Stimulated activated CD8-positive, alpha-beta memory T cell treated with anti-CD3 and anti-CD28 coated beads, Interleukin-15, amount 100 ng/mL, for 48 hours (primary cell): ENCODE results near the gene MEMO1.
"Not testable (repeated sequence)": the region's sequence is repeated elsewhere in the genome, so short reads cannot be mapped to it uniquely, and the experiment has no call there.

Experiments
- DNase-seq, 2 donors: peaks; one replicate each; pipeline ENCODE4 v3.0.0-alpha.2; 2020; ENCODE audit warnings: low read depth in 2 of 2

Gene MEMO1

DNA sequence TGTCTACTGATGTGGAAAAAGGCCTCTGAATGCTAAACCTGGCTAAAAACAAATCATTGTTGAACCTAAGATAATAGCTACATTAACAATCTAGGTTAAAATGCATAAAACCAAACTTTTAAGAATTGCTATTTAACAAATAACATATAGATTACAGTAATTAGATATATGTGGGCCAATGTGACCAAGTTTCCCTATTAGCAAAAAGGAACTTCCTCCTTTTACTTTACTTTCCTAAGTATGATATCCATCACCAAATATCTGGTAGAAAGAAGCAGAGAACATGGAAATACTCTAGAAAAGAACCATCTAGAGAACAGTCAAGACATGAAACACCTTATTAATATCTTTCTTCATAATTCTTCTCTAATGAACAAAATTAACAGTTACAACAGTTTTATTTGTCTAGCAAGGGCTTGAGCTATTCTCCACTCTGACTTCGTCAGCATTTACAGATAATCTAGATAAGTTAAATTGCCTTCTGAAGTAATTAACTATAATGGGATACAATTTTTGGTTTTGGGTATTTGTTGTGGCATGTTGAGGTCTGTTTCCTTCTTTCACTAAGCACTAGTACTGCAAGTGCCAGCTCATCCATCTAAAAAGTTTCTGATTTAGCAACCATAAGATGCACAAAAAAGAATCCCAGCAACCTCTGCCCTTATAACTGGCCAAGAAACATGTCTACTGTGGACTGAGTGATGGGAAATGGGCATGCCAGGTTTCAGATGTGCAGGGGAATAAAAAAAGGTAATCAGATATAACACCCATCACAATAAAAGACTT lies 53.3 kb downstream of the MEMO1 start:
- no peak for DNase-seq

DNA sequence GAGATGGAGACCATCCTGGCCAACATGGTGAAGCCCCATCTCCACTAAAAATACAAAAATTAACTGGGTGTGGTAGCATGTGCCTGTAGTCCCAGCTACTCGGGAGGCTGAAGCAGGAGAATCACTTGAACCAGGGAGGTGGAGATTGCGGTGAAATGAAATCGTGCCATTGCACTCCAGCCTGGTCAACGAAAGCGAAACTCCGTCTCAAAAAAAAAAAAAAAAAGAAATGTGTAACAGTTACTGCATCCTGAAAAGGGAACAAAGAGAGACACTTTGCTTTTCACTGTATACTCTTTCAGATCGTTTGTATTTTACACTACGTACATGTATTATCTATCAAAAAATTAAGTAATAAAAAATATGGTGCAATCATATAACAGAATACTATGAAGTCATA lies 53.9 kb downstream of the MEMO1 start:
- not testable (repeated sequence) for DNase-seq

DNA sequence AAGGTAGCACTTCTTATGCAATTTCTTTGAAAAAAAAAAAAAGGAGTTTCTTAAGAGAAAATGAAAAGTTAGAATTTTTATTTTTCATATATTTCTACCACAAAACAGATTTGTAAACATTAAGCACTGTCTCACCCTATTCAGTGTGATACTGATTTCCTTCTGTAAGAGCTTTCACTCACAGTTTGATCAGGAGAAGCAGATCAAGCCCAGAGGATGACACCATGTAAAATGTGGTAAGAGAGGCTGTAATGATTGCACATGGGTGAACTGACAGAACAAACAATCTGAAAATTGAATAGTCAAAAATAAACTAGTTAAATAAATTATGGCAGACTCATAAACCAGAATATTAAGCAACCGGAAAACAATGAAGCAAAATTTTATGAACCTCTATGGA lies 54.5 kb downstream of the MEMO1 start:
- no peak for DNase-seq

DNA sequence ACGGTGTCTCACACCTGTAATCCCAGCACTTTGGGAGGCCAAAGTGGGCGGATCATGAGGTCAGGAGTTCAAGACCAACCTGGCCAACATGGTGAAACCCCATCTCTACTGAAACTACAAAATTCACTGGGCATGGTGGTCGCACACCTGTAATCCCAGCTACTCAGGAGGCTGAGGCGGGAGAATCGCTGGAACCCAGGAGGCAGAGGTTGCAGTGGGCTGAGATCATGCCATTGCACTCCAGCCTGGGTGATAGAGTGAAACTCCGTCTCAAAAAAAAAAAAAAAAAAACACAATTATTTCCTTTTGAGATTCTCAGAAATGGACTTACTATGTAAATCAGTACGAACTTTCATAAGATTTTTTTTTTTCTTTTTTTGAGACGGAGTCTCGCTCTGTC lies 57.7 kb downstream of the MEMO1 start:
- DNase-seq = not testable (repeated sequence)

DNA sequence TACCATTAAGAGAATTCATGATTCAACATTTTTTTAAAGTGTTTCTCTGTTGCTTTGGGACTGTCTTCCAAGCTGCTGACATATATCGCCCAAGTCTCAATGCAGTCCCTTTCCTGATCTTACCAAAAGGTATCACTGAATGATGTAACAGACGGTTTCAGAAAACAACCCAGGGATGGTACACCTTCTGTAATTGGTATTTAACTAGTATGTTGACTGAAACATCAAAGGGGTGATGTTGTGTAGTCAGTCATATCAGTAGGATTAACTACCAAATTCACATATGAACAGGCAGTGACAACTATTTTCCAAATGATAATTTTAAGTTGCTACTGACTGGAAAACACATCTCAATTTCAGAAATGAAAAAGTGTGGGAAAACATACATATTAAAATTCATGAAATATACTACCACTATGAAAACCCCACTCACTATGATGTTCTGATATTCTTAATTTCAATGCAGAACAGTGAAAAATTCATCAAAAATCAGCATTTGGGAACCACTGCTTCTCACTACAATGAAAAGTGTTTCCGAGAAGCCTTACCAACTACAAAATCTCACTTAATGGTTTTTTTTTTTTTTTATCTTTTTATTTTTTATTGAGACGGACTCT lies 59.8 kb downstream of the MEMO1 start:
- DNase-seq = no peak

DNA sequence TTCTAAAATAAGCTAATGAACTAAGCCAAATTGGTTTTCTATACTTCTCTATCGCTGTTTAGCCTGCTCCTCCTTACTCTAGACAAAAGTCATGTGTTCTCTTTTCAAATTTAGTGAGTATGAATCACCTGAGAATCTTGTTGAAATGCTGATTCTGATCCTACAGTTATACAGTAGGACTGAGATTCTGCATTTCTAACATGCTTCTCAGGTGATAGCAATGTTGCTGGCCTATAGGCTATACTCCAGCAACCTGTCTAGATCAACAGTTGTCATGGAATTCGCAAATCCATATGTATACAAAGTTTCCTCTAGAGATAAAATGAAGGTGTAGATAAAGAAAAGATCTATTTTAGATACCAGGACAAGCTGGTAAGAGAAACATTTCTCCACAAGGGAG lies 62.9 kb downstream of the MEMO1 start:
- no peak for DNase-seq

GRCh38 chr2:31946838-31947237 lies 64.0 kb downstream of the MEMO1 start:
- DNase-seq = no peak

GRCh38 chr2:31945572-31945935 lies 65.3 kb downstream of the MEMO1 start:
- DNase-seq = no peak

GRCh38 chr2:31944828-31945571 lies 65.8 kb downstream of the MEMO1 start:
- DNase-seq = no peak

- DNase-seq = no peak
Observed at GRCh38 chr2:31943636-31944225, 67.1 kb downstream of the MEMO1 start.

GRCh38 chr2:31940920-31941319 lies 69.9 kb downstream of the MEMO1 start:
- no peak for DNase-seq

- DNase-seq = no peak
Observed at GRCh38 chr2:31937741-31938140, 73.1 kb downstream of the MEMO1 start.

DNA sequence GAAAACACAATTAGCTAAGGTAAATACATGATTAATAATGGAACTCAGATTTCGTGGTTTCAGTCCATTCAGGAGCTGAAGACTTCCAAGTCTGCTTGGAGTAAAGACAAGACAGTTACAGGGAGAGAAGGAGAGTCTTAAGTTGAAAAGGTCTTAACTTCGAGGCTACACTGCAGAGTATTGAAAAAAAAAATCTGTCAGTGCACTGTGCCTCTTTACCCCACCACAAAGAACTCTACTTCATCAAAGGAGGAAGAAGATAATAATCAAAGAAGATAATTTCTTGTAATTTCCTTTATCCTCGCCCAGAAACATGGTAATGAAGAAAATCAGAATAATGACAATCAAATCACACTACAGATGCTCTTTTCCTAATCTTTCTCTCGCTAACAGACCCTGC lies 75.4 kb downstream of the MEMO1 start:
- no peak for DNase-seq

- DNase-seq = no peak
Observed at GRCh38 chr2:31933066-31933465, 77.7 kb downstream of the MEMO1 start.

GRCh38 chr2:31932589-31932988 lies 78.2 kb downstream of the MEMO1 start:
- DNase-seq = no peak

DNA sequence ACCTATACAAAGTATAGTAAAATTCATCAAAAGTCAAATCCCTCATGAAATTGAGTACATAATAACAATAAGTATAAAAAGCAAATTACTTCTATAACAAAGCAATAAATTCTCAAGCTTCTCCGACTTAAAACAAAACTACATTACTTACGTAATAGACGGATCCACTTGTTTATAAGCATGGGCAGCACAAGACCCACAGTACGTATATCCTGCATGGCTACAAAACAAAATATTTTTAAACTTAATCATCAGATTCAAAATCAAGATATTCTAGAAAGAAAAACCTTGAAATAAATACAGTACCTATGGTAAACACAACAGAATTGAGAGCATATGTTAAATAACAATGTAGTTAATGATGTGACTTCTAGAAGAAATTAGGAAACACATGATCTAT lies 78.9 kb downstream of the MEMO1 start:
- DNase-seq = no peak

GRCh38 chr2:31925517-31925916 lies 85.3 kb downstream of the MEMO1 start:
- DNase-seq = no peak

GRCh38 chr2:31923662-31924061 lies 87.1 kb downstream of the MEMO1 start:
- DNase-seq = no peak

- no peak for DNase-seq
Observed at GRCh38 chr2:31922542-31923408, 88.0 kb downstream of the MEMO1 start.

- no peak for DNase-seq
Observed at GRCh38 chr2:31920962-31921361, 89.8 kb downstream of the MEMO1 start.

DNA sequence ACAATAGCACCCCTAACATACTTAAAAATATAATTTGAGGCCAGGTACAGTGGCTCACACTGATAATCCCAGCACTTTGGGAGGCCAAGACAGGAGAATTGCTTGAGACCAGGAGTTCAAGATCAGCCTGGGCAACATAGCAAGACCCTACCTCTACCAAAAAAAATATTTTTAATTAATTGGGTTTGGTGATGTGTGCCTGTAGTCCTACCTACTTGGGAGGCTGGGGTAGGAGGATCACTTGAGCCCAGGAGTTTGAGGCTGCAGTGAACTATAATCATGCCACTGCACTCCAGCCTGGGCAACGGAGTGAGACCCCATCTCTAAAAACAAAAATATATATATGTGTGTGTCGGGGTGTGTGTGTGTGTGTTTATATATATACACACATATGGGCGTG lies 91.3 kb downstream of the MEMO1 start:
- no peak for DNase-seq

- DNase-seq = no peak
Observed at GRCh38 chr2:31909661-31910060, 101.1 kb downstream of the MEMO1 start.
